Liver (tissue), 9 donors: ENCODE results near the gene CBR3. TPM values are rescaled to one million over a fixed set of nuclear protein-coding genes. Genes with fewer than 3 reads are reported as not detected.

Experiments
- DNase-seq: peaks from one replicate; pipeline ENCODE4 v3.0.0-alpha.2; 2017; ENCODE audit warnings: low spot score
- H3K27ac ChIP-seq, 2 donors: one replicate each; pipeline ENCODE4 v1.7.0; 2013; ENCODE audit warnings: inconsistent platforms in 2 of 2, low read length in 2 of 2, control low read depth in 1 of 2, low read depth in 1 of 2, mild to moderate bottlenecking in 1 of 2
- H3K27me3 ChIP-seq, 4 donors: one replicate each; pipeline versions ENCODE4 v1.6.1 to v1.7.0; 2013; ENCODE audit warnings: low read length in 3 of 4, inconsistent platforms in 1 of 4, mild to moderate bottlenecking in 1 of 4, moderate library complexity in 1 of 4; ENCODE audit not compliant: control insufficient read depth in 4 of 4, insufficient read depth in 4 of 4
- H3K36me3 ChIP-seq, 4 donors: one replicate each; pipeline versions ENCODE4 v1.6.1 to v1.7.0; 2013; ENCODE audit warnings: low read length in 3 of 4, mild to moderate bottlenecking in 3 of 4, low read depth in 1 of 4, moderate library complexity in 1 of 4; ENCODE audit not compliant: control insufficient read depth in 4 of 4, insufficient read depth in 3 of 4
- H3K4me1 ChIP-seq, 4 donors: one replicate each; pipeline versions ENCODE4 v1.6.1 to v1.7.0; 2013; ENCODE audit warnings: low read length in 3 of 4, mild to moderate bottlenecking in 3 of 4, moderate library complexity in 1 of 4; ENCODE audit not compliant: control insufficient read depth in 4 of 4, insufficient read depth in 4 of 4
- H3K4me3 ChIP-seq, 3 donors: one replicate each; pipeline versions ENCODE4 v1.6.1 to v1.7.0; 2013; ENCODE audit warnings: low read length in 3 of 3, control low read depth in 1 of 3, low read depth in 1 of 3, mild to moderate bottlenecking in 1 of 3
- H3K9ac ChIP-seq, 2 donors: one replicate each; pipeline ENCODE4 v1.7.0; 2013; ENCODE audit warnings: low read length in 2 of 2, mild to moderate bottlenecking in 2 of 2, moderate library complexity in 2 of 2, control low read depth in 1 of 2, low read depth in 1 of 2
- H3K9me3 ChIP-seq, 4 donors: one replicate each; pipeline versions ENCODE4 v1.6.1 to v1.7.0; 2013; ENCODE audit warnings: low read length in 3 of 4; ENCODE audit not compliant: control insufficient read depth in 4 of 4
- FOXA1 ChIP-seq: IDR thresholded peaks from 2 replicates; pipeline ENCODE4 v1.6.1; 2016; ENCODE audit warnings: antibody characterized with exemption
- FOXA2 ChIP-seq: IDR thresholded peaks from 2 replicates; pipeline ENCODE4 v1.6.1; 2016; ENCODE audit warnings: antibody characterized with exemption
- GABPA ChIP-seq, 2 donors: IDR thresholded peaks in 1 of 2; conservative IDR thresholded peaks in 1 of 2; 2 replicates each; pipeline ENCODE4 v1.6.1; 2016; ENCODE audit warnings: antibody characterized with exemption in 2 of 2, mild to moderate bottlenecking in 1 of 2, moderate library complexity in 1 of 2
- HNF4A ChIP-seq, 2 donors: conservative IDR thresholded peaks; 2 replicates each; pipeline ENCODE4 v1.6.1; 2016; ENCODE audit warnings: antibody characterized with exemption in 2 of 2, mild to moderate bottlenecking in 2 of 2
- HNF4G ChIP-seq: IDR thresholded peaks from 2 replicates; pipeline ENCODE4 v1.6.1; 2016; ENCODE audit warnings: antibody characterized with exemption
- NR2F2 ChIP-seq: IDR thresholded peaks from 2 replicates; pipeline ENCODE4 v1.6.1; 2016; ENCODE audit warnings: antibody characterized with exemption
- RAD21 ChIP-seq, 2 donors: IDR thresholded peaks; 2 replicates each; pipeline ENCODE4 v1.6.1; 2016; ENCODE audit warnings: antibody characterized with exemption in 2 of 2, mild to moderate bottlenecking in 2 of 2
- RXRA ChIP-seq, 2 donors: IDR thresholded peaks; 2 replicates each; pipeline ENCODE4 v1.6.1; 2017 to 2018; ENCODE audit warnings: antibody characterized with exemption in 2 of 2, mild to moderate bottlenecking in 1 of 2
- SP1 ChIP-seq: IDR thresholded peaks from 2 replicates; pipeline ENCODE4 v1.6.1; 2018; ENCODE audit warnings: antibody characterized with exemption, mild to moderate bottlenecking
- YY1 ChIP-seq: IDR thresholded peaks from 2 replicates; pipeline ENCODE4 v1.6.1; 2016; ENCODE audit warnings: antibody characterized with exemption, mild to moderate bottlenecking
- WGBS: extraction: QIAGEN DNeasy Blood & Tissue Kit; methylation state at CpG from one replicate; pipeline ENCODE4 v1.1.7; 2013; 5-methylcytosine and 5-hydroxymethylcytosine counted together
- polyA plus RNA-seq, 2 donors: library from polyadenylated mRNA; stranded (reverse) in 1 of 2; unstranded in 1 of 2; fragments of 200-250 nt in 1 of 2; fragments of >200 nt in 1 of 2; fragmentation: Nextera tagmentation in 1 of 2; extraction: Ambion mirVana in 1 of 2; gene quantifications; one replicate each; pipeline versions ENCODE4 v1.2.1 to v1.2.3, GENCODE V29; 2013 to 2015
- total RNA-seq, 2 donors: library from RNA; depleted of rRNA; stranded (reverse); fragments of >200 nt; gene quantifications; one replicate each; pipeline ENCODE4 v1.2.3, GENCODE V29; 2014
- TF ChIP-seq, protein P1 (sequence below): fragments of 150-350 bp; IDR thresholded peaks from 2 replicates; pipeline ENCODE4 v1.5.1; 2017; ENCODE audit warnings: improper control_type of control experiment, low read depth, low read length; ENCODE audit not compliant: missing input control
- TF ChIP-seq, protein P2 (sequence below): IDR thresholded peaks from 2 replicates; pipeline ENCODE4 v1.6.1; 2016; ENCODE audit warnings: antibody characterized with exemption, mild to moderate bottlenecking
- TF ChIP-seq, protein P3 (sequence below): IDR thresholded peaks from 2 replicates; pipeline ENCODE4 v1.6.1; 2016; ENCODE audit warnings: antibody characterized with exemption
- donor health status: healthy.
- donor health status: healthy.
- donor health status: healthy.
- donor health status: healthy.
- donor health status: healthy.

Gene CBR3
- total and polyA plus RNA-seq, 4 donors = 0.31 to 0.70 (median 0.47) TPM

DNA sequence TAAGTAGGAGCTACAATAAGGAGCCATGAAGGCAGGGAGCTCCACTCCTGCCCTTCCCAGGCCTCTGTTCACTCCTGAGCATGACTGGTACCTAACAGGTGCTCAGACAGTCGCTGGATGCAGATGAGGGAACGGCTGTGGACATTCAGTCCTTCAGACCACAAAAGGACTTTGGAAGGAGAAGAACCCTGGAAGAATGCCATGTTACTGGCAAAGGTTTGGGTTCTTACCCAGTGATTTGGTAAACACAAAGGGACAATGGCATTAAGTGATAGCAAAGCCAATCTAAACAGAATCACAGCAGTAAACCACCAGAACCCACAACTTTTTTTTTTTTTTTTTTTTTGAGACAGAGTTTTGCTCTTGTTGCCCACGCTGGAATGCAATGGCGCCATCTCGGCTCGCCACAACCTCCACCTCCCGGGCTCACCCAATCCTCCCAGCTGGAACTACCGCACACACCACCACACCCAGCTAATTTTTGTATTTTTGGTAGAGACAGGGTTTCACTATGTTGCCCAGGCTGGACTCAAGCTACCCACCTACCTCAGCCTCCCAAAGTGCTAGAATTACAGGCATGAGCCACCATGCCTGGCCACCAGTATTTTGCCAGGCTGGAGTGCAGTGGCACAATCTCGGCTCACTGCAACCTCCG is 7.5 kb upstream of the CBR3 start:
- TF ChIP-seq, protein P1, sequence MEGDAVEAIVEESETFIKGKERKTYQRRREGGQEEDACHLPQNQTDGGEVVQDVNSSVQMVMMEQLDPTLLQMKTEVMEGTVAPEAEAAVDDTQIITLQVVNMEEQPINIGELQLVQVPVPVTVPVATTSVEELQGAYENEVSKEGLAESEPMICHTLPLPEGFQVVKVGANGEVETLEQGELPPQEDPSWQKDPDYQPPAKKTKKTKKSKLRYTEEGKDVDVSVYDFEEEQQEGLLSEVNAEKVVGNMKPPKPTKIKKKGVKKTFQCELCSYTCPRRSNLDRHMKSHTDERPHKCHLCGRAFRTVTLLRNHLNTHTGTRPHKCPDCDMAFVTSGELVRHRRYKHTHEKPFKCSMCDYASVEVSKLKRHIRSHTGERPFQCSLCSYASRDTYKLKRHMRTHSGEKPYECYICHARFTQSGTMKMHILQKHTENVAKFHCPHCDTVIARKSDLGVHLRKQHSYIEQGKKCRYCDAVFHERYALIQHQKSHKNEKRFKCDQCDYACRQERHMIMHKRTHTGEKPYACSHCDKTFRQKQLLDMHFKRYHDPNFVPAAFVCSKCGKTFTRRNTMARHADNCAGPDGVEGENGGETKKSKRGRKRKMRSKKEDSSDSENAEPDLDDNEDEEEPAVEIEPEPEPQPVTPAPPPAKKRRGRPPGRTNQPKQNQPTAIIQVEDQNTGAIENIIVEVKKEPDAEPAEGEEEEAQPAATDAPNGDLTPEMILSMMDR = no peak
- TF ChIP-seq HNF4G (peak; percentile 41), FOXA2 (peak; percentile 49), YY1 (no peak), HNF4A (conservative IDR thresholded peaks at IDR 0.05) (peak; percentile 62 to 79), RXRA (IDR thresholded peaks at IDR 0.05) (peak; percentile 36 to 40), SP1 (peak; percentile 71), RAD21 (IDR thresholded peaks at IDR 0.05) (no peak), FOXA1 (no peak), GABPA (IDR thresholded peaks at IDR 0.05 in 1 of 2, conservative IDR thresholded peaks at IDR 0.05 in 1 of 2) (no peak)
- TF ChIP-seq, protein P2, sequence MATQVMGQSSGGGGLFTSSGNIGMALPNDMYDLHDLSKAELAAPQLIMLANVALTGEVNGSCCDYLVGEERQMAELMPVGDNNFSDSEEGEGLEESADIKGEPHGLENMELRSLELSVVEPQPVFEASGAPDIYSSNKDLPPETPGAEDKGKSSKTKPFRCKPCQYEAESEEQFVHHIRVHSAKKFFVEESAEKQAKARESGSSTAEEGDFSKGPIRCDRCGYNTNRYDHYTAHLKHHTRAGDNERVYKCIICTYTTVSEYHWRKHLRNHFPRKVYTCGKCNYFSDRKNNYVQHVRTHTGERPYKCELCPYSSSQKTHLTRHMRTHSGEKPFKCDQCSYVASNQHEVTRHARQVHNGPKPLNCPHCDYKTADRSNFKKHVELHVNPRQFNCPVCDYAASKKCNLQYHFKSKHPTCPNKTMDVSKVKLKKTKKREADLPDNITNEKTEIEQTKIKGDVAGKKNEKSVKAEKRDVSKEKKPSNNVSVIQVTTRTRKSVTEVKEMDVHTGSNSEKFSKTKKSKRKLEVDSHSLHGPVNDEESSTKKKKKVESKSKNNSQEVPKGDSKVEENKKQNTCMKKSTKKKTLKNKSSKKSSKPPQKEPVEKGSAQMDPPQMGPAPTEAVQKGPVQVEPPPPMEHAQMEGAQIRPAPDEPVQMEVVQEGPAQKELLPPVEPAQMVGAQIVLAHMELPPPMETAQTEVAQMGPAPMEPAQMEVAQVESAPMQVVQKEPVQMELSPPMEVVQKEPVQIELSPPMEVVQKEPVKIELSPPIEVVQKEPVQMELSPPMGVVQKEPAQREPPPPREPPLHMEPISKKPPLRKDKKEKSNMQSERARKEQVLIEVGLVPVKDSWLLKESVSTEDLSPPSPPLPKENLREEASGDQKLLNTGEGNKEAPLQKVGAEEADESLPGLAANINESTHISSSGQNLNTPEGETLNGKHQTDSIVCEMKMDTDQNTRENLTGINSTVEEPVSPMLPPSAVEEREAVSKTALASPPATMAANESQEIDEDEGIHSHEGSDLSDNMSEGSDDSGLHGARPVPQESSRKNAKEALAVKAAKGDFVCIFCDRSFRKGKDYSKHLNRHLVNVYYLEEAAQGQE = no peak
- TF ChIP-seq, protein P3, sequence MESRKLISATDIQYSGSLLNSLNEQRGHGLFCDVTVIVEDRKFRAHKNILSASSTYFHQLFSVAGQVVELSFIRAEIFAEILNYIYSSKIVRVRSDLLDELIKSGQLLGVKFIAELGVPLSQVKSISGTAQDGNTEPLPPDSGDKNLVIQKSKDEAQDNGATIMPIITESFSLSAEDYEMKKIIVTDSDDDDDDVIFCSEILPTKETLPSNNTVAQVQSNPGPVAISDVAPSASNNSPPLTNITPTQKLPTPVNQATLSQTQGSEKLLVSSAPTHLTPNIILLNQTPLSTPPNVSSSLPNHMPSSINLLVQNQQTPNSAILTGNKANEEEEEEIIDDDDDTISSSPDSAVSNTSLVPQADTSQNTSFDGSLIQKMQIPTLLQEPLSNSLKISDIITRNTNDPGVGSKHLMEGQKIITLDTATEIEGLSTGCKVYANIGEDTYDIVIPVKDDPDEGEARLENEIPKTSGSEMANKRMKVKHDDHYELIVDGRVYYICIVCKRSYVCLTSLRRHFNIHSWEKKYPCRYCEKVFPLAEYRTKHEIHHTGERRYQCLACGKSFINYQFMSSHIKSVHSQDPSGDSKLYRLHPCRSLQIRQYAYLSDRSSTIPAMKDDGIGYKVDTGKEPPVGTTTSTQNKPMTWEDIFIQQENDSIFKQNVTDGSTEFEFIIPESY = no peak

DNA sequence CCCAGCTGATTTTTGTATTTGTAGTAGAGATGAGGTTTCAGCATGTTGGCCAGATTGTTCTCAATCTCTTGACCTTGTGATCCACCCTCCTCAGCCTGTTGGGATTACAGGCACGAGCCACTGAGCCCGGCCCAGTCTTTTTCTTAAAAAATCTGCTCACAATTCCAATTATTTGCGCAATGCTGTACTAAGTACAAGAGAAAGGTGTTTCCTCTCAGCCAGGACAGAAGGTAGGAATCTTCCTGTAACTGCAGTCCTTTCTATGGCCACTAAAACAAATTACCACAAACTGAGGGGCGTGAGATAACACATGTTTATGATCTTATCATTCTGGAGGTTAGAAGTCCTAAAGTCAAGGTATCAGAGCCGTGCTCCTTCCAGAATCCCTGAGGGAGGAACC is 6.9 kb upstream of the CBR3 start:
- no peak for TF ChIP-seq RAD21 (IDR thresholded peaks at IDR 0.05)
- TF ChIP-seq, protein P3 = no peak
- no peak for TF ChIP-seq NR2F2
- TF ChIP-seq SP1 = no peak
- TF ChIP-seq, protein P2 = no peak
- no peaks in the 10 kb centered on the region for H3K27me3 ChIP-seq
- H3K9ac ChIP-seq = no peak overlapping the region
- peaks cover 0 to 14% (median 7%) of the 10 kb centered on the region in 4 donors for H3K4me1 ChIP-seq
- H3K4me3 ChIP-seq = no peak overlapping the region
- no peak for DNase-seq
- 66% methylated on average over 5 of the region's 5 CpGs for WGBS
- no peaks in the 10 kb centered on the region for H3K36me3 ChIP-seq
- no peak overlapping the region for H3K27ac ChIP-seq
- no peaks in the 10 kb centered on the region for H3K9me3 ChIP-seq

More for the DNA sequence above, 7.5 kb upstream of the CBR3 start:
- no peaks in the 10 kb centered on the region for H3K36me3 ChIP-seq
- H3K27ac ChIP-seq = no peak overlapping the region
- peaks cover 0 to 14% (median 7%) of the 10 kb centered on the region in 4 donors for H3K4me1 ChIP-seq
- 49% methylated on average over 10 of the region's 10 CpGs for WGBS
- H3K9me3 ChIP-seq = no peaks in the 10 kb centered on the region
- no peaks in the 10 kb centered on the region for H3K27me3 ChIP-seq
- DNase-seq = no peak
- no peak overlapping the region for H3K4me3 ChIP-seq
- no peak overlapping the region for H3K9ac ChIP-seq
